WTC11 (cell line): ENCODE results near the gene SLC38A11.

ENCODE experiments used
- ATF3 ChIP-seq: sonication (generic); formaldehyde crosslinking; conservative IDR thresholded peaks from 2 replicates; pipeline ENCODE4 v1.8.1; 2022; ENCODE audit warnings: mild to moderate bottlenecking, missing genetic modification reagents
- PRDM15 ChIP-seq: sonication (generic); formaldehyde crosslinking; IDR thresholded peaks from 2 replicates; pipeline ENCODE4 v1.8.0; 2022; ENCODE audit warnings: missing genetic modification reagents
- PRRX2 ChIP-seq: fragments of 250-450 bp; sonication (Bioruptor Pico); IDR thresholded peaks from 2 replicates; pipeline ENCODE4 v1.8.0; 2021; ENCODE audit warnings: mild to moderate bottlenecking
- SMAD3 ChIP-seq: sonication (generic); formaldehyde crosslinking; IDR thresholded peaks from 2 replicates; pipeline ENCODE4 v1.8.0; 2022; ENCODE audit warnings: missing genetic modification reagents, mild to moderate bottlenecking, borderline replicate concordance
- USF2 ChIP-seq: sonication (generic); formaldehyde crosslinking; IDR thresholded peaks from 2 replicates; pipeline ENCODE4 v1.8.1; 2023; ENCODE audit warnings: mild to moderate bottlenecking, missing genetic modification reagents, moderate library complexity
- TF ChIP-seq, protein P1 (sequence below): fragments of 200-600 bp; IDR thresholded peaks from 2 replicates; pipeline ENCODE4 v1.8.0; 2022; ENCODE audit warnings: antibody characterized with exemption

- TF ChIP-seq, protein P1, sequence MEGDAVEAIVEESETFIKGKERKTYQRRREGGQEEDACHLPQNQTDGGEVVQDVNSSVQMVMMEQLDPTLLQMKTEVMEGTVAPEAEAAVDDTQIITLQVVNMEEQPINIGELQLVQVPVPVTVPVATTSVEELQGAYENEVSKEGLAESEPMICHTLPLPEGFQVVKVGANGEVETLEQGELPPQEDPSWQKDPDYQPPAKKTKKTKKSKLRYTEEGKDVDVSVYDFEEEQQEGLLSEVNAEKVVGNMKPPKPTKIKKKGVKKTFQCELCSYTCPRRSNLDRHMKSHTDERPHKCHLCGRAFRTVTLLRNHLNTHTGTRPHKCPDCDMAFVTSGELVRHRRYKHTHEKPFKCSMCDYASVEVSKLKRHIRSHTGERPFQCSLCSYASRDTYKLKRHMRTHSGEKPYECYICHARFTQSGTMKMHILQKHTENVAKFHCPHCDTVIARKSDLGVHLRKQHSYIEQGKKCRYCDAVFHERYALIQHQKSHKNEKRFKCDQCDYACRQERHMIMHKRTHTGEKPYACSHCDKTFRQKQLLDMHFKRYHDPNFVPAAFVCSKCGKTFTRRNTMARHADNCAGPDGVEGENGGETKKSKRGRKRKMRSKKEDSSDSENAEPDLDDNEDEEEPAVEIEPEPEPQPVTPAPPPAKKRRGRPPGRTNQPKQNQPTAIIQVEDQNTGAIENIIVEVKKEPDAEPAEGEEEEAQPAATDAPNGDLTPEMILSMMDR, result no peak
- TF ChIP-seq SMAD3 (CRISPR knock-in tag) (no peak), ATF3 (no peak), PRRX2 (CRISPR knock-in tag) (no peak), PRDM15 (CRISPR knock-in tag) (no peak), USF2 (CRISPR knock-in tag) (no peak)
Observed at GRCh38 chr2:164859251-164859818, 96.0 kb downstream of the SLC38A11 start.
